HepG2 (cell line): Measurements from ENCODE around the gene AP3B1. TPM values are rescaled to one million over a fixed set of nuclear protein-coding genes. Genes with fewer than 3 reads are reported as not detected.
A peak's percentile ranks its signal among the peaks of the same experiment; 100 is the strongest.

Experiments used
- ATAC-seq: fragments of 200-7000 bp; cut with Tn5 transposase; 3 replicates; pipeline ENCODE4 v1.9.1; 2020; ENCODE audit warnings: mild to moderate bottlenecking, moderate library complexity
- BruUV-seq: library from RNA; stranded (reverse); fragments of 400-500 nt; replicated peaks from 2 replicates; lab custom pipeline; 2021; lab: Mats Ljungman, UMichigan
- CTCF ChIA-PET: fragments of 300-600 bp; formaldehyde crosslinking; extraction: SDS; loops from one replicate; lab custom pipeline; 2021; ENCODE audit warnings: low total read pairs, inconsistent platforms, low intra/inter-chr PET ratio; lab: Yijun Ruan, JAX
- POLR2A ChIA-PET: fragments of 350-600 bp; sonication (Branson Sonifier 250); formaldehyde crosslinking; loops from one replicate; lab custom pipeline; 2020; ENCODE audit warnings: antibody characterized with exemption, inconsistent platforms; lab: Yijun Ruan, JAX
- DNase-seq: peaks from one replicate; pipeline ENCODE4 v3.0.0-alpha.2; 2015; ENCODE audit warnings: low spot score
- FAIRE-seq: peaks from 3 replicates; lab custom pipeline; 2011; peaks lifted over from hg19 to GRCh38; lab: Jason Lieb, UNC
- H2AFZ ChIP-seq: one replicate; pipeline ENCODE4 v1.6.1; 2011; ENCODE audit warnings: low read length, inconsistent platforms
- H3K27ac ChIP-seq: fragments of 300-600 bp; 3 replicates; pipeline ENCODE4 v1.8.0; 2011; ENCODE audit warnings: mixed run types, mild to moderate bottlenecking, mixed read lengths, low read length, inconsistent platforms; ENCODE audit not compliant: insufficient read depth; ENCODE audit errors: extremely low read length
- H3K27me3 ChIP-seq, 2 experiments: fragments of 200-600 bp in 1 of 2; 2 replicates in 1 of 2; 3 replicates in 1 of 2; pipeline versions ENCODE4 v1.6.0 to v1.8.0; 2011; ENCODE audit warnings: low read length in 2 of 2, mild to moderate bottlenecking in 2 of 2, moderate library complexity in 2 of 2, inconsistent platforms in 1 of 2; ENCODE audit not compliant: insufficient read depth in 2 of 2, control insufficient read depth in 1 of 2
- H3K36me3 ChIP-seq, 2 experiments: fragments of 200-600 bp in 1 of 2; replicated peaks in 1 of 2; 2 replicates in 1 of 2; 3 replicates in 1 of 2; pipeline versions ENCODE4 v1.5.1 to v1.8.0; 2011; ENCODE audit warnings: low read length in 2 of 2, inconsistent platforms in 1 of 2; ENCODE audit not compliant: insufficient read depth in 2 of 2, control insufficient read depth in 1 of 2
- H3K4me1 ChIP-seq: 2 replicates; pipeline ENCODE4 v1.5.1; 2012; ENCODE audit warnings: low read length, inconsistent platforms; ENCODE audit not compliant: insufficient read depth
- H3K4me2 ChIP-seq: 2 replicates; pipeline ENCODE4 v1.6.0; 2011; ENCODE audit warnings: low read depth, low read length, inconsistent platforms
- H3K4me3 ChIP-seq, 3 experiments: fragments of 200-600 bp in 1 of 3; sonication (generic), shearing (Covaris generic) in 1 of 3; replicated peaks in 1 of 3; 2 replicates each; pipeline ENCODE4 v1.5.1; 2011 to 2016; ENCODE audit warnings: low read length in 3 of 3, inconsistent platforms in 2 of 3, low read depth in 2 of 3, mild to moderate bottlenecking in 2 of 3, control low read depth in 1 of 3, mixed read lengths in 1 of 3; ENCODE audit not compliant: insufficient read depth in 1 of 3
- H3K79me2 ChIP-seq: one replicate; pipeline ENCODE4 v1.6.1; 2011; ENCODE audit warnings: low read length, inconsistent platforms; ENCODE audit not compliant: insufficient read depth
- H3K9ac ChIP-seq: 2 replicates; pipeline ENCODE4 v1.6.0; 2011; ENCODE audit warnings: mild to moderate bottlenecking, low read depth, low read length, inconsistent platforms; ENCODE audit not compliant: insufficient read depth
- H3K9me3 ChIP-seq: 2 replicates; pipeline ENCODE4 v1.5.1; 2012; ENCODE audit warnings: mild to moderate bottlenecking, low read length
- H4K20me1 ChIP-seq: 2 replicates; pipeline ENCODE4 v1.6.0; 2011; ENCODE audit warnings: inconsistent platforms, mild to moderate bottlenecking, low read length, moderate library complexity; ENCODE audit not compliant: insufficient read depth
- FOSL1 ChIP-seq: sonication (generic); formaldehyde crosslinking; IDR thresholded peaks from 2 replicates; pipeline ENCODE4 v1.9.0; 2021; ENCODE audit warnings: missing genetic modification reagents, borderline replicate concordance
- HDAC2 ChIP-seq: sonication (generic); formaldehyde crosslinking; IDR thresholded peaks from 2 replicates; pipeline ENCODE4 v1.4.0; 2020; ENCODE audit warnings: missing genetic modification reagents
- IKZF4 ChIP-seq: sonication (generic); formaldehyde crosslinking; IDR thresholded peaks from 2 replicates; pipeline ENCODE4 v1.5.1; 2020; ENCODE audit warnings: borderline replicate concordance, mild to moderate bottlenecking, low read depth, missing genetic modification reagents; ENCODE audit errors: not compliant biosample characterization
- MAFF ChIP-seq: IDR thresholded peaks from 2 replicates; pipeline ENCODE4 v1.6.1; 2011; ENCODE audit warnings: low read depth, low read length, improper control_type of control experiment
- MAFK ChIP-seq, 2 experiments: IDR thresholded peaks in 1 of 2; conservative IDR thresholded peaks in 1 of 2; 2 replicates each; pipeline ENCODE4 v1.6.1; 2011; ENCODE audit warnings: improper control_type of control experiment in 2 of 2, low read length in 2 of 2
- MBD4 ChIP-seq: IDR thresholded peaks from 2 replicates; pipeline ENCODE4 v1.6.1; 2012; ENCODE audit warnings: low read length, inconsistent platforms, borderline replicate concordance
- NFE2L2 ChIP-seq: fragments of 150-350 bp; IDR thresholded peaks from 2 replicates; pipeline ENCODE4 v1.6.1; 2014; ENCODE audit warnings: low read length
- NR2F2 ChIP-seq: IDR thresholded peaks from 2 replicates; pipeline ENCODE4 v1.6.1; 2012; ENCODE audit warnings: low read depth, inconsistent platforms, borderline replicate concordance
- TBX2 ChIP-seq: sonication (generic); formaldehyde crosslinking; IDR thresholded peaks from 2 replicates; pipeline ENCODE4 v1.5.0; 2020; ENCODE audit warnings: missing genetic modification reagents, mild to moderate bottlenecking, borderline replicate concordance
- TFDP1 ChIP-seq: IDR thresholded peaks from 2 replicates; pipeline ENCODE4 v1.6.1; 2016; ENCODE audit warnings: missing compliant biosample characterization, missing genetic modification reagents, borderline replicate concordance
- ZKSCAN8 ChIP-seq: IDR thresholded peaks from 2 replicates; pipeline ENCODE4 v1.6.1; 2016; ENCODE audit warnings: borderline replicate concordance, missing genetic modification reagents, missing compliant biosample characterization
- ZNF747 ChIP-seq: sonication (generic); formaldehyde crosslinking; IDR thresholded peaks from 2 replicates; pipeline ENCODE4 v1.8.1; 2023; ENCODE audit warnings: missing genetic modification reagents, mild to moderate bottlenecking, borderline replicate concordance
- ZNF780A ChIP-seq: sonication (generic); formaldehyde crosslinking; IDR thresholded peaks from 2 replicates; pipeline ENCODE4 v1.8.0; 2022; ENCODE audit warnings: mild to moderate bottlenecking, missing genetic modification reagents, moderate library complexity
- ZNF790 ChIP-seq: sonication (generic); formaldehyde crosslinking; IDR thresholded peaks from 2 replicates; pipeline ENCODE4 v1.8.0; 2022; ENCODE audit warnings: missing genetic modification reagents, mild to moderate bottlenecking, borderline replicate concordance
- WGBS: methylation state at CpG from one replicate; pipeline ENCODE4 v1.1.6; 2017; ENCODE audit warnings: low lambda C conversion rate; 5-methylcytosine and 5-hydroxymethylcytosine counted together
- in situ Hi-C: cut with HindIII; loops from 2 replicates; pipeline ENCODE4 v1.10.0; 2017; ENCODE audit warnings: low pct_unique_long_range_greater_than_20kb; ENCODE audit not compliant: extremely low pct_ligation_motif_present
- intact Hi-C: fragments of 100-400 bp; cut with micrococcal nuclease; formaldehyde crosslinking; loops from one replicate; pipeline ENCODE4 v1.10.0; 2022; ENCODE audit not compliant: unreplicated experiment
- polyA plus RNA-seq, 8 experiments: library from polyadenylated mRNA; depleted of rRNA in 3 of 8; stranded (reverse) in 7 of 8; unstranded in 1 of 8; fragments of >200 nt; fragmentation: Illumina TruSeq in 4 of 8; extraction: Trizol in 4 of 8; gene quantifications; 2 replicates each; pipeline versions ENCODE4 v1.2.1 to v1.2.3, GENCODE V29; 2011 to 2016; ENCODE audit warnings: low read depth in 4 of 8, missing spikeins in 1 of 8, mixed read lengths in 1 of 8; ENCODE audit not compliant: insufficient read depth in 1 of 8
- total RNA-seq, 5 experiments: library from RNA; depleted of rRNA; stranded (reverse); fragments of >200 nt; fragmentation: Illumina TruSeq; extraction: Trizol; gene quantifications; 2 replicates each; pipeline ENCODE4 v1.2.3, GENCODE V29; 2016; ENCODE audit warnings: low read depth in 1 of 5
- TF ChIP-seq, protein P1 (sequence below): sonication (generic); formaldehyde crosslinking; IDR thresholded peaks from 2 replicates; pipeline ENCODE4 v1.8.0; 2022; ENCODE audit warnings: mild to moderate bottlenecking, missing genetic modification reagents; ENCODE audit not compliant: insufficient replicate concordance
- TF ChIP-seq, protein P2 (sequence below): sonication (generic); formaldehyde crosslinking; IDR thresholded peaks from 2 replicates; pipeline ENCODE4 v1.9.0; 2021; ENCODE audit warnings: missing genetic modification reagents, borderline replicate concordance

AP3B1 gene
- total and polyA plus RNA-seq, 2 of the 13 experiments (the other 11 are each of a cell fraction or from before 2014, with no cell fraction given), result 37.7 to 51.2 TPM

GRCh38 chr5:78328585-78329173, 34.2 kb upstream of the AP3B1 start:
- TF ChIP-seq TBX2 (CRISPR knock-in tag), result no peak
- TF ChIP-seq ZNF747 (CRISPR knock-in tag), result no peak
- no peak for TF ChIP-seq ZKSCAN8 (CRISPR knock-in tag)
- peak; percentile 55 to 58 for TF ChIP-seq MAFK (conservative IDR thresholded peaks at IDR 0.05 in 1 of 2, IDR thresholded peaks at IDR 0.05 in 1 of 2; ENCODE audit: low read length in 2 of 2)
- no peak for TF ChIP-seq MBD4
- no peak for TF ChIP-seq NR2F2
- TF ChIP-seq, protein P1, sequence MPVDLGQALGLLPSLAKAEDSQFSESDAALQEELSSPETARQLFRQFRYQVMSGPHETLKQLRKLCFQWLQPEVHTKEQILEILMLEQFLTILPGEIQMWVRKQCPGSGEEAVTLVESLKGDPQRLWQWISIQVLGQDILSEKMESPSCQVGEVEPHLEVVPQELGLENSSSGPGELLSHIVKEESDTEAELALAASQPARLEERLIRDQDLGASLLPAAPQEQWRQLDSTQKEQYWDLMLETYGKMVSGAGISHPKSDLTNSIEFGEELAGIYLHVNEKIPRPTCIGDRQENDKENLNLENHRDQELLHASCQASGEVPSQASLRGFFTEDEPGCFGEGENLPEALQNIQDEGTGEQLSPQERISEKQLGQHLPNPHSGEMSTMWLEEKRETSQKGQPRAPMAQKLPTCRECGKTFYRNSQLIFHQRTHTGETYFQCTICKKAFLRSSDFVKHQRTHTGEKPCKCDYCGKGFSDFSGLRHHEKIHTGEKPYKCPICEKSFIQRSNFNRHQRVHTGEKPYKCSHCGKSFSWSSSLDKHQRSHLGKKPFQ (CRISPR knock-in tag), result no peak
- no peak for TF ChIP-seq TFDP1 (CRISPR knock-in tag)
- no peak for TF ChIP-seq ZNF780A
- TF ChIP-seq MAFF, result peak; percentile 42
- TF ChIP-seq FOSL1, result no peak
- 0 out of 2 replicates have a peak, but pooled peaks have one; percentile 20 for TF ChIP-seq NFE2L2
- TF ChIP-seq ZNF790 (CRISPR knock-in tag), result no peak
- TF ChIP-seq, protein P2, sequence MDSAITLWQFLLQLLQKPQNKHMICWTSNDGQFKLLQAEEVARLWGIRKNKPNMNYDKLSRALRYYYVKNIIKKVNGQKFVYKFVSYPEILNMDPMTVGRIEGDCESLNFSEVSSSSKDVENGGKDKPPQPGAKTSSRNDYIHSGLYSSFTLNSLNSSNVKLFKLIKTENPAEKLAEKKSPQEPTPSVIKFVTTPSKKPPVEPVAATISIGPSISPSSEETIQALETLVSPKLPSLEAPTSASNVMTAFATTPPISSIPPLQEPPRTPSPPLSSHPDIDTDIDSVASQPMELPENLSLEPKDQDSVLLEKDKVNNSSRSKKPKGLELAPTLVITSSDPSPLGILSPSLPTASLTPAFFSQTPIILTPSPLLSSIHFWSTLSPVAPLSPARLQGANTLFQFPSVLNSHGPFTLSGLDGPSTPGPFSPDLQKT (CRISPR knock-in tag), result no peak
- TF ChIP-seq IKZF4, result no peak
- no peak for TF ChIP-seq HDAC2 (CRISPR knock-in tag)
- POLR2A ChIA-PET, result no interaction called here
- no peak overlapping the region for H3K9ac ChIP-seq
- no peak overlapping the region for H3K4me2 ChIP-seq
- H4K20me1 ChIP-seq, result no peaks in the 10 kb centered on the region
- no peak overlapping the region for H2AFZ ChIP-seq
- CTCF ChIA-PET, result no interaction called here
- no peak for FAIRE-seq
- H3K9me3 ChIP-seq, result no peaks in the 10 kb centered on the region
- intact Hi-C loops (no loop called here), in situ Hi-C loops (no loop called here)
- no TSS peak for BruUV-seq
- DNase-seq, result no peak
- no peak overlapping the region for H3K4me3 ChIP-seq
- peaks cover 14% of the 10 kb centered on the region for H3K4me1 ChIP-seq
- no peaks in the 10 kb centered on the region for H3K79me2 ChIP-seq
- no peak for ATAC-seq
- H3K36me3 ChIP-seq, result no peaks in the 10 kb centered on the region
- WGBS, result 70% methylated on average over 5 of the region's 5 CpGs
- H3K27ac ChIP-seq, result no peak overlapping the region
- H3K27me3 ChIP-seq, result no peaks in the 10 kb centered on the region; a peak in 1 of 5 replicates
